ENCODE data around the gene SH3BP2. TPM values are rescaled to one million over a fixed set of nuclear protein-coding genes. Genes with fewer than 3 reads are reported as not detected.
A peak's percentile ranks its signal among the peaks of the same experiment; 100 is the strongest.

The SH3BP2 gene
- polyA plus RNA-seq, 2 donors: 14.3 to 45.1 TPM

GRCh38 chr4:2861631-2862436 lies 68.9 kb downstream of the SH3BP2 start:
- no peaks in the 10 kb centered on the region for H3K9me3 ChIP-seq (ENCODE audit: control insufficient read depth in 2 of 2, insufficient read depth in 1 of 2, low read depth in 1 of 2, low read length in 1 of 2)
- H3K4me1 ChIP-seq (ENCODE audit: control insufficient read depth in 2 of 2, insufficient read depth in 2 of 2, low read length in 1 of 2): peaks cover 3 to 10% of the 10 kb centered on the region in 2 donors
- H3K4me3 ChIP-seq (ENCODE audit: low read depth in 1 of 2, low read length in 2 of 2): no peak overlapping the region
- peak overlapping the region in 1 of 2 donors; percentile 58 for H3K27ac ChIP-seq (ENCODE audit: low read depth in 2 of 2, low read length in 1 of 2)
- H3K36me3 ChIP-seq (ENCODE audit: control insufficient read depth in 2 of 2, insufficient read depth in 2 of 2, low read length in 1 of 2): no peaks in the 10 kb centered on the region
- 68 to 70% methylated on average over 4 of the region's 4 CpGs for WGBS, 2 donors
- no peaks in the 10 kb centered on the region for H3K27me3 ChIP-seq (ENCODE audit: control insufficient read depth in 1 of 2, insufficient read depth in 2 of 2, low read length in 2 of 2)

GRCh38 chr4:2862528-2862927 lies 69.6 kb downstream of the SH3BP2 start:
- peak overlapping the region in 1 of 2 donors; percentile 51 for H3K27ac ChIP-seq (ENCODE audit: low read depth in 2 of 2, low read length in 1 of 2)
- peaks cover 3 to 10% of the 10 kb centered on the region in 2 donors for H3K4me1 ChIP-seq (ENCODE audit: control insufficient read depth in 2 of 2, insufficient read depth in 2 of 2, low read length in 1 of 2)
- H3K27me3 ChIP-seq (ENCODE audit: control insufficient read depth in 1 of 2, insufficient read depth in 2 of 2, low read length in 2 of 2): no peaks in the 10 kb centered on the region
- no peaks in the 10 kb centered on the region for H3K36me3 ChIP-seq (ENCODE audit: control insufficient read depth in 2 of 2, insufficient read depth in 2 of 2, low read length in 1 of 2)
- WGBS, 2 donors: 45 to 48% methylated on average over 1 of the region's 1 CpG
- H3K4me3 ChIP-seq (ENCODE audit: low read depth in 1 of 2, low read length in 2 of 2): no peak overlapping the region
- H3K9me3 ChIP-seq (ENCODE audit: control insufficient read depth in 2 of 2, insufficient read depth in 1 of 2, low read depth in 1 of 2, low read length in 1 of 2): no peaks in the 10 kb centered on the region

- H3K4me3 ChIP-seq (ENCODE audit: low read depth in 1 of 2, low read length in 2 of 2): no peak overlapping the region
- H3K27ac ChIP-seq (ENCODE audit: low read depth in 2 of 2, low read length in 1 of 2): no peak overlapping the region
- no peaks in the 10 kb centered on the region for H3K27me3 ChIP-seq (ENCODE audit: control insufficient read depth in 1 of 2, insufficient read depth in 2 of 2, low read length in 2 of 2)
- peaks cover 3 to 8% of the 10 kb centered on the region in 2 donors for H3K4me1 ChIP-seq (ENCODE audit: control insufficient read depth in 2 of 2, insufficient read depth in 2 of 2, low read length in 1 of 2)
- H3K9me3 ChIP-seq (ENCODE audit: control insufficient read depth in 2 of 2, insufficient read depth in 1 of 2, low read depth in 1 of 2, low read length in 1 of 2): no peaks in the 10 kb centered on the region
- H3K36me3 ChIP-seq (ENCODE audit: control insufficient read depth in 2 of 2, insufficient read depth in 2 of 2, low read length in 1 of 2): no peaks in the 10 kb centered on the region
Measured at GRCh38 chr4:2863649-2864048, 70.8 kb downstream of the SH3BP2 start.

- Histone ChIP-seq H3K4me1 (ENCODE audit: control insufficient read depth in 2 of 2, insufficient read depth in 2 of 2, low read length in 1 of 2) (peaks cover 3 to 12% of the 10 kb centered on the region in 2 donors), H3K27me3 (ENCODE audit: control insufficient read depth in 1 of 2, insufficient read depth in 2 of 2, low read length in 2 of 2) (no peaks in the 10 kb centered on the region), H3K27ac (ENCODE audit: low read depth in 2 of 2, low read length in 1 of 2) (no peak overlapping the region), H3K4me3 (ENCODE audit: low read depth in 1 of 2, low read length in 2 of 2) (no peak overlapping the region), H3K9me3 (ENCODE audit: control insufficient read depth in 2 of 2, insufficient read depth in 1 of 2, low read depth in 1 of 2, low read length in 1 of 2) (no peaks in the 10 kb centered on the region), H3K36me3 (ENCODE audit: control insufficient read depth in 2 of 2, insufficient read depth in 2 of 2, low read length in 1 of 2) (no peaks in the 10 kb centered on the region)
- 32 to 49% methylated on average over 2 of the region's 2 CpGs for WGBS, 2 donors
Measured at GRCh38 chr4:2865196-2865780, 72.4 kb downstream of the SH3BP2 start.

GRCh38 chr4:2866160-2866861 lies 73.4 kb downstream of the SH3BP2 start:
- no peaks in the 10 kb centered on the region for H3K27me3 ChIP-seq (ENCODE audit: control insufficient read depth in 1 of 2, insufficient read depth in 2 of 2, low read length in 2 of 2)
- no peak overlapping the region for H3K27ac ChIP-seq (ENCODE audit: low read depth in 2 of 2, low read length in 1 of 2)
- no peaks in the 10 kb centered on the region for H3K36me3 ChIP-seq (ENCODE audit: control insufficient read depth in 2 of 2, insufficient read depth in 2 of 2, low read length in 1 of 2)
- no peak overlapping the region for H3K4me3 ChIP-seq (ENCODE audit: low read depth in 1 of 2, low read length in 2 of 2)
- 69 to 79% methylated on average over 10 of the region's 10 CpGs for WGBS, 2 donors
- H3K4me1 ChIP-seq (ENCODE audit: control insufficient read depth in 2 of 2, insufficient read depth in 2 of 2, low read length in 1 of 2): peaks cover 0 to 10% of the 10 kb centered on the region in 2 donors
- no peaks in the 10 kb centered on the region for H3K9me3 ChIP-seq (ENCODE audit: control insufficient read depth in 2 of 2, insufficient read depth in 1 of 2, low read depth in 1 of 2, low read length in 1 of 2)

GRCh38 chr4:2866891-2867290 lies 74.0 kb downstream of the SH3BP2 start:
- H3K27ac ChIP-seq (ENCODE audit: low read depth in 2 of 2, low read length in 1 of 2): no peak overlapping the region
- H3K27me3 ChIP-seq (ENCODE audit: control insufficient read depth in 1 of 2, insufficient read depth in 2 of 2, low read length in 2 of 2): no peaks in the 10 kb centered on the region
- H3K4me3 ChIP-seq (ENCODE audit: low read depth in 1 of 2, low read length in 2 of 2): no peak overlapping the region
- no peaks in the 10 kb centered on the region for H3K9me3 ChIP-seq (ENCODE audit: control insufficient read depth in 2 of 2, insufficient read depth in 1 of 2, low read depth in 1 of 2, low read length in 1 of 2)
- H3K36me3 ChIP-seq (ENCODE audit: control insufficient read depth in 2 of 2, insufficient read depth in 2 of 2, low read length in 1 of 2): no peaks in the 10 kb centered on the region
- H3K4me1 ChIP-seq (ENCODE audit: control insufficient read depth in 2 of 2, insufficient read depth in 2 of 2, low read length in 1 of 2): peaks cover 0 to 8% of the 10 kb centered on the region in 2 donors
- WGBS, 2 donors: 86 to 90% methylated on average over 5 of the region's 5 CpGs

- Histone ChIP-seq H3K4me3 (ENCODE audit: low read depth in 1 of 2, low read length in 2 of 2) (no peak overlapping the region), H3K36me3 (ENCODE audit: control insufficient read depth in 2 of 2, insufficient read depth in 2 of 2, low read length in 1 of 2) (no peaks in the 10 kb centered on the region), H3K9me3 (ENCODE audit: control insufficient read depth in 2 of 2, insufficient read depth in 1 of 2, low read depth in 1 of 2, low read length in 1 of 2) (no peaks in the 10 kb centered on the region), H3K27me3 (ENCODE audit: control insufficient read depth in 1 of 2, insufficient read depth in 2 of 2, low read length in 2 of 2) (no peaks in the 10 kb centered on the region), H3K4me1 (ENCODE audit: control insufficient read depth in 2 of 2, insufficient read depth in 2 of 2, low read length in 1 of 2) (peaks cover 0 to 4% of the 10 kb centered on the region in 2 donors), H3K27ac (ENCODE audit: low read depth in 2 of 2, low read length in 1 of 2) (peak overlapping the region; percentile 36 to 80)
- 45 to 50% methylated on average over 10 of the region's 10 CpGs for WGBS, 2 donors
Measured at GRCh38 chr4:2867758-2868491, 75.0 kb downstream of the SH3BP2 start.

GRCh38 chr4:2868877-2869487 lies 76.1 kb downstream of the SH3BP2 start:
- Histone ChIP-seq H3K36me3 (ENCODE audit: control insufficient read depth in 2 of 2, insufficient read depth in 2 of 2, low read length in 1 of 2) (no peaks in the 10 kb centered on the region), H3K4me1 (ENCODE audit: control insufficient read depth in 2 of 2, insufficient read depth in 2 of 2, low read length in 1 of 2) (peaks cover 0 to 4% of the 10 kb centered on the region in 2 donors), H3K27me3 (ENCODE audit: control insufficient read depth in 1 of 2, insufficient read depth in 2 of 2, low read length in 2 of 2) (no peaks in the 10 kb centered on the region), H3K4me3 (ENCODE audit: low read depth in 1 of 2, low read length in 2 of 2) (no peak overlapping the region), H3K9me3 (ENCODE audit: control insufficient read depth in 2 of 2, insufficient read depth in 1 of 2, low read depth in 1 of 2, low read length in 1 of 2) (no peaks in the 10 kb centered on the region), H3K27ac (ENCODE audit: low read depth in 2 of 2, low read length in 1 of 2) (no peak overlapping the region)
- 68 to 78% methylated on average over 12 of the region's 12 CpGs for WGBS, 2 donors

GRCh38 chr4:2869659-2870058 lies 76.8 kb downstream of the SH3BP2 start:
- H3K36me3 ChIP-seq (ENCODE audit: control insufficient read depth in 2 of 2, insufficient read depth in 2 of 2, low read length in 1 of 2): no peaks in the 10 kb centered on the region
- no peaks in the 10 kb centered on the region for H3K9me3 ChIP-seq (ENCODE audit: control insufficient read depth in 2 of 2, insufficient read depth in 1 of 2, low read depth in 1 of 2, low read length in 1 of 2)
- no peaks in the 10 kb centered on the region for H3K27me3 ChIP-seq (ENCODE audit: control insufficient read depth in 1 of 2, insufficient read depth in 2 of 2, low read length in 2 of 2)
- no peak overlapping the region for H3K4me3 ChIP-seq (ENCODE audit: low read depth in 1 of 2, low read length in 2 of 2)
- peaks cover 0 to 4% of the 10 kb centered on the region in 2 donors for H3K4me1 ChIP-seq (ENCODE audit: control insufficient read depth in 2 of 2, insufficient read depth in 2 of 2, low read length in 1 of 2)
- 56 to 68% methylated on average over 6 of the region's 6 CpGs for WGBS, 2 donors
- no peak overlapping the region for H3K27ac ChIP-seq (ENCODE audit: low read depth in 2 of 2, low read length in 1 of 2)

Data from esophagus (tissue), 2 donors.